ENCODE measurements around the gene TMEM115. TPM values are rescaled to one million over a fixed set of nuclear protein-coding genes. Genes with fewer than 3 reads are reported as not detected.

TMEM115 gene
- total and polyA plus RNA-seq, 9 of the 15 experiments (the other 6 are each of a cell fraction or from before 2014, with no cell fraction given) = 1.6 to 26.9 (median 14.1) TPM

GRCh38 chr3:50358911-50359759 is at the start of gene TMEM115 (continued):
- TF ChIP-seq ZHX1 (conservative IDR thresholded peaks at IDR 0.05; ENCODE audit: low read length) (no peak), FOXM1 (IDR thresholded peaks at IDR 0.05; ENCODE audit: low read depth) (no peak), FOXM1 (CRISPR knock-in tag; IDR thresholded peaks at IDR 0.05; ENCODE audit: low read depth) (no peak), CBX2 (IDR thresholded peaks at IDR 0.05; ENCODE audit: insufficient read depth, low read length, poor library complexity, severe bottlenecking) (no peak), CBX1 (IDR thresholded peaks at IDR 0.05; ENCODE audit: low read depth) (no peak), SMC3 (conservative IDR thresholded peaks at IDR 0.05; ENCODE audit: insufficient read depth, low read depth, low read length) (no peak), ATF7 (IDR thresholded peaks at IDR 0.05) (peak; percentile 64), TBP (optimal IDR thresholded peaks at IDR 0.05; ENCODE audit: low read depth, low read length) (peak; percentile 62), ELF1 (tag; IDR thresholded peaks at IDR 0.05) (peak; percentile 94), ZNF407 (IDR thresholded peaks at IDR 0.05; ENCODE audit: low read depth) (peak; percentile 46; the same call in 1 of the 2 replicates), CEBPG (CRISPR knock-in tag; IDR thresholded peaks at IDR 0.05) (no peak), CEBPG (tag; conservative IDR thresholded peaks at IDR 0.05 in 1 of 2, IDR thresholded peaks at IDR 0.05 in 1 of 2) (no peak), ZNF639 (CRISPR knock-in tag; conservative IDR thresholded peaks at IDR 0.05 in 1 of 2, IDR thresholded peaks at IDR 0.05 in 1 of 2) (peak in 1 of 2 experiments; percentile 77; a peak in 2 of 4 replicates), BHLHE40 (IDR thresholded peaks at IDR 0.05; ENCODE audit: low read length) (0 out of 2 replicates have a peak, but pooled peaks have one; percentile 3)
